G401.6 (cell line): ENCODE measurements around the gene GAMT.

Experiments
- FAIRE-seq: peaks from 2 replicates; lab custom pipeline; 2012; peaks lifted over from hg19 to GRCh38; lab: Jason Lieb, UNC

Gene GAMT

DNA sequence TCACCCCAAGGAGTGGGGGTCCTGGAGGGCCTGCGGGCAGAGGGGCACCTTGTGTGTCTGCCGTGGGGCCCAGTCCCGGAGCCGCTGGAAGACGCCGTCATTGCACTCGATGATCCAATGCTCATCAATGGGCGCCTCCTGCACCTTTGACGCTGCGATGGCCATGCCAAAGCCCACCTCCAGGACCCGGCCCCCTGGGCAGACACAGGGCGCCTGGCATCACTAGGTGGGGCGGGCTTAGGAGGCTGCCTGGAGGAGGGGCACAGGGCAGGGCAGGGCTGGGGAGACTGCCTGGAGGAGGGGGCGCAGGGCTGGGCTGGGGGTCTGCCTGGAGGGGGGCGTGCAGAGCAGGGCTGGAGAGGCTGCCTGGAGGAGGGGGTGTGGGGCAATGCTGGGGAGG, 1.6 kb downstream of the GAMT start:
- FAIRE-seq: no peak

- no peak for FAIRE-seq
These were observed 2.3 kb downstream of the GAMT start for GRCh38 chr19:1399079-1399478.

GRCh38 chr19:1397838-1398237, 3.5 kb downstream of the GAMT start:
- FAIRE-seq: no peak

GRCh38 chr19:1396768-1397679, 4.3 kb downstream of the GAMT start:
- FAIRE-seq: no peak

DNA sequence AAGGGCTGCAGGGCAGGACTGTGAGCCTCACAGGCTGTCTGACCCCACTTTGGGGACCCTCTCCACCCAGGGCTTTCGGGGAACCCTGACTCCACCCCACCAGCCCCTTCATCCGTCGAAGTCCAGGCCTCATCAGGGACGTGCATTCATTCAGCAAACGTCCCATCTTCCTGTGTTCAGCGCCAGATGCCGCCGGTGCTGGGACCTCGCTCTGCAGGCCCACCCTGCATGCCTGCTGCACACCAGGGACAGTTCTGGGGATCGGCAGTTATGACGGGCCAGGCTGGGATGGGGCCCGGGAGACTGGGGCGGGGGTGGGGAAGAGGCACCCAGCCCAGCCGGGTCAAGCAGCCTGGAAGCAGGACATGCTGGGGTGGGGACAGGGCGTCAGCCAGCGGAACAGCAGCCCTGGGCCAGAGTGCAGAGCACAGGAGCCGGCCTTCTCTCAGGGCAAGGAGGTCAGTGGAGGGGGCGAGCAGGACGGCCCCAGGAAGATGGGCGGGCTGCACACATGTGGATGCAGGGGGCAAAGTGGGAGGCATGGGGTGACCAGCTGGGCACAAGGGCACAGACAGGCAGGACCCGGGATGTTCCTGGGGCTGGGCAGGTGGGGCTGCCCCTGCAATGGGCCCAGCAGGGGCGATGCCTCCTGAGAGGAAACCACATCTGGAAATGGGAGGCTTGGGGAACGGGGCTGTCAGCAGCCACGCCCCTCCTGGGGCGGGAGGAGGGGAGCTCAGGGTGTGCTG, 5.1 kb downstream of the GAMT start:
- FAIRE-seq: no peak

DNA sequence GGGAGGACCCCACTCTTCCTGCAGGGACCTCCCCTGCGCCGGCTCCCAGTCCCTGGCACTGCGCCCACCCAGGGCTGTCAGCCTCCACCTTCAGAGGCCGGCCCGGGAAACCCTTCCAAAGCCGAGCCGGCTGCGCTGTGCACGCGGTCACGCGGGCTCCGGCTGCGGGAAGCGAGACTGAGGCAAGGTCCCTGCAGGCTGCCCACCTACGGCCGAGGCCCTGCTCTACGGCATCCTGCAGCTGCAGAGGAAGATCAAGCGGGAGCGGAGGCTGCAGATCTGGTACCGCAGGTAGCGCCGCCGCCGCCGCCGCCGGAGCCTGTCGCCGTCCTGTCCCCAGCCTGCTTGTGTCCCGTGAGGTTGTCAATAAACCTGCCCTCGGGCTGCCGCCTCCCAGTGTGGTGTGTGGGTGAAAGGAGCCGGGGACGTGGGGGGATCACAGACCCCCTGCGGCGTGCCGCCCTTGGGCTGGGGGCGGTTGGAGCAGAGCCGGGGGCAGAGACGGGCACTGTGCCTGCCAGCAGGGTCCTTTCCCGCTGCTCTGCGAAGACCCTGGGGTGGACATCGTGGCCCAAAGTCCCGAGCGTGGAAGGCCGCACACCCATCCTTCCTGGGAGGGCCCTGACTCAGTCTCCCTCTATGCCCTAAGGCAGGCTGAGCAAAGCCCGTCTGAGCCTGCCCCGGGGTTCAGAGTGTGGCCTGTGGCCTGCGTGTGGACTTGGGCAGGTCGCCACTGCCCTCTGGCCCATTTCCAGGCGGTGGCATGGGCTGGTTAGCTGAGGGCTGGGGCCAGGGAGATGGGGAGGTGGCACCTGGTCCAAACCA, 5.9 kb downstream of the GAMT start:
- no peak for FAIRE-seq

DNA sequence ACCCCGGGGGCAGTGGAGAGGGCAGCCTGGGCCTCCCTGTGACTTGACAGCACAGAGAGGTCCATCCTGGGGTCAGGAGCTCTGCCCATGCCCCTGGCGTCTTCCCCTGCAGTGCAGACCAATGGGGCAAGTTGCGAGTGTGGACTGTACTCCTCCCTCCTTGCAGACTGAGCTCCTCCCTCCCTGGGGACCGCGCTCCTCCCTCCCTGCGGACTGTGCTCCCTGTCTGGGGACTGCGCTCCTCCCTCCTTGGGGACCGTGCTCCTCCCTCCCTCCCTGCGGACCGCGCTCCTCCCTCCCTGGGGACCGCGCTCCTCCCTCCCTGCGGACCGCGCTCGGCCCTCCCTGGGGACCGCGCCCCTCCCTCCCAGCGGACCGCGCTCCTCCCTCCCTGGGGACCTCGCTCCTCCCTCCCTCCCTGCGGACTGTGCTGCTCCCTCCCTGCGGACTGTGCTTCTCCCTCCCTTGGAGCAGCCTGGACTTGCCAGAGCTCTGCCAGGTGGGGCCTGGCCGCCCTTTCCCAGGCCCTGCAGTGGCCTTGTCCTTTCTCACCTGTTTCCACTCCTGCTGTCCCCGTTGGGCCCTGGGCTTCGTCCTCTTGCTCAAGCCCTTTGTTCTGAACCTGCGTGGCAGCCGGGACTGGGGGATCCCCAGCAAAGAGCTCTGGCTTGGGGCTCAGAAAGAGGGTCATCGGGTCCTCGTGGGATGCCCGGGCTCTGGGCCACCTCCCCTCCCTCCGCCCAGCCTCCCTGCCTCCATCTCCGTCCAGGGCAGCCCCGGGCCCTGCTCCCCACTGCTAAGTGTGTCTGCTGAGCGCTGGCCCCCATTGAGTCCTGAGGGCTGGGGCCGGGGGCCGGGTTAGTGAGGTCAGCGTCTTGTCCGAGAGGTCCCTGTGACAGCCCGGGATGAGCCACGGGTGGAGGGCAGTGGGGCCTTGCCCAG, 6.8 kb downstream of the GAMT start:
- no peak for FAIRE-seq

DNA sequence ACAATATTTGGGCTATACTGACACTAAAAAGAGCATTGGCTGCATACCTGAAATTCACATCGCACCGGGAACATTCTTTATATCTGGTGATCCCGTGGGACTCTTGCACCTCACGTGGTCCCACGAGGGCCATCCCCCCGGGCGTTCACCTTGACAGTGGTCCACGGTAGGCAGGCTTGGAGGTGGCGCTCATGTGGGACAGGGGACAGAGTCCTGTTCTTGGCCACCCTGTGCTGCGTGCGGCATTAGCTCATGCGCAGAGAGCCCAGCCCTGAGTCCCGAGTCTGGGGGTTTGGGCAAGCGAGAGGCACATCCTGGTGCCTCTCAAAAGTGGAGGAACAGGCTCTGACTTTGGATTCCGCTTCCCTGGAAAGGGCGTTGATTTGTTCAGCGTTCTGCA, 7.5 kb downstream of the GAMT start:
- FAIRE-seq: no peak

GRCh38 chr19:1392939-1393530, 8.3 kb downstream of the GAMT start:
- no peak for FAIRE-seq

- FAIRE-seq: no peak
These were observed 8.9 kb downstream of the GAMT start for GRCh38 chr19:1392407-1392806.

- no peak for FAIRE-seq
These were observed 10.4 kb downstream of the GAMT start for GRCh38 chr19:1390890-1391423.

GRCh38 chr19:1389033-1389940, 12.1 kb downstream of the GAMT start:
- no peak for FAIRE-seq

DNA sequence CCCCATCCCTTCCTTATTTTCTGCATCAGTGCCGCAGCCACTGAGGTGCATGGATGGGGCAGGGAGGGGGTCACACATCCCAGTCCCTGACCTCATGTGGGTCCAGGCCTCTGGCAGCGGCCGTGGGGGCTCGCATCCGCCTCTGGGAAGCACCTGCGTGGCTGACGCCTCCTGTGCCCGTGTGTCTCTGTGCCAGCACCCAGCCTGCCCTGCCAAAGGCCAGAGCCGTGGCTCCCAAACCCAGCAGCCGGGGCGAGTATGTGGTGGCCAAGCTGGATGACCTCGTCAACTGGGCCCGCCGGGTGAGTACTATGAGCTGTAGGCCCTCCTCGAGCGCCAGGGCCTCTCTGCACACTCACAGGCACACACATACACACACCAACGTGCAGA, 12.7 kb downstream of the GAMT start:
- FAIRE-seq: no peak

- FAIRE-seq: no peak
These were observed 13.4 kb downstream of the GAMT start for GRCh38 chr19:1387684-1388636.

DNA sequence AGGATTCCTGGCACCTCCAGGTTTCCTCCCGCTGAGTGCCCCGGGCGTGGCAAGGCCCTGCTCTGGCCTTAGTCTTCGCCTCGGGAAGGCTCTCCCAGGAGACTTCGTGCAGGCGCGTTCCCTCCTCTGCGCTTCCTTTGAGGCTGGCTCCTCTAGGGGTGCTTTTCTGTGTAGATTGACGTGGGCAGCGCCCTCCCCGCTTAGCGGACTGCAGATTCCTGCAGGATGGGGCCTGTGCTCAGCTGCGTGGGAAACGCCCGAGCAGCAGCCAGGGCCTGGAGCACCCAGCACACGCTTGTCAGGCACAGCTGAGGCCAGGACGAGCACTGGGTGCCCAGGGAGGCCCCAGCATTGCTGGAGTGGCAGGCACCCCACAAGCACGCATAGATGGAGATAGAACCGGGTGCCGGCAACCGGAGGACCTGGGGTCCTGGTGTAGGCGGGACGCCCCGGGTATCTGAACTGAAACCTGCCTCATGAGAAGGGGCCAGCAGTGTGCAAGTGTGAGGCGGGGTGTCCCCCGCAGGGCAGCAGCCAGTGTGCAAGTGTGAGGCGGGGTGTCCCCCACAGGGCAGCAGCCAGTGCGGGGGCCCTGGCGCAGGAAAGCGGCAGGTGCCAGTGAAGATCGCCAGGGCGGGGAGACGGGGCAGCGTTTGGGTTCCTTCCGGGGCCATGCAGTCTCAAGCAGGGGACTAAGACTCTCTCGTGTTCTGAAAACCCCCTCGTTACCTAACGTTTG, 14.2 kb downstream of the GAMT start:
- FAIRE-seq: no peak

DNA sequence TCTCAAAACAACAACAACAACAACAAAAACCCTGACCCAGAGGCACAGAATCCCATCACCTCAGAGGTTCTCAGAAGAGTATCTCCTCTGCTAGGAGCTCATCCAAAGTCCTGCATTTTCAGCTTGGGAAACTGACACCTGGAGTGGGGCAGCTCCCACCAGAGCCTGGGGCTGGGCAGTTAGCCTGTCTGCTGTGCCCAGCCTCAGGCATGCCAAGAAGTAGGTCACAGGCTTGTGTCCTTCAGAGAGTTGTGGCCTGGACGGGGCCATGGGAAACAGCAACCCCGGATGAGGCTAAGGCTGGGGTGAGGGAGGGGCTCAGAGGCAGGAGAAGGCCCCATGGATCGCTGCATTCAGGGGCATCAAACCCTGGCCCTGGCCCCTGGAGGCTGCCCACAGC, 15.5 kb downstream of the GAMT start:
- FAIRE-seq: no peak

GRCh38 chr19:1384478-1385110, 16.7 kb downstream of the GAMT start:
- FAIRE-seq: no peak
